Neuronal stem cell (in vitro differentiated cells): ENCODE data around the gene MOGAT2.
A peak's percentile ranks its signal among the peaks of the same experiment; 100 is the strongest.
"Not testable (repeated sequence)": the region's sequence is repeated elsewhere in the genome, so short reads cannot be mapped to it uniquely, and the experiment has no call there.

Source experiments
- DNase-seq: peaks from one replicate; pipeline ENCODE4 v3.0.0-alpha.2; 2013; ENCODE audit warnings: low spot score
- H2AFZ ChIP-seq: one replicate; pipeline ENCODE4 v1.6.1; 2013; ENCODE audit warnings: mild to moderate bottlenecking, low read length, inconsistent platforms
- H2AK5ac ChIP-seq: 2 replicates; pipeline ENCODE4 v1.6.1; 2013; ENCODE audit warnings: low read depth, mild to moderate bottlenecking, inconsistent platforms, low read length, moderate library complexity, mixed read lengths
- H2BK120ac ChIP-seq: 2 replicates; pipeline ENCODE4 v1.6.1; 2013; ENCODE audit warnings: low read depth, mild to moderate bottlenecking, inconsistent platforms, low read length, moderate library complexity, mixed read lengths
- H2BK12ac ChIP-seq: one replicate; pipeline ENCODE4 v1.6.1; 2013; ENCODE audit warnings: low read length, inconsistent platforms
- H2BK15ac ChIP-seq: 2 replicates; pipeline ENCODE4 v1.6.1; 2013; ENCODE audit warnings: mild to moderate bottlenecking, low read length, inconsistent platforms, mixed read lengths
- H2BK5ac ChIP-seq: one replicate; pipeline ENCODE4 v1.6.1; 2013; ENCODE audit warnings: inconsistent platforms, mild to moderate bottlenecking, low read length, moderate library complexity
- H3K14ac ChIP-seq: one replicate; pipeline ENCODE4 v1.6.1; 2013; ENCODE audit warnings: low read length, inconsistent platforms
- H3K18ac ChIP-seq: 2 replicates; pipeline ENCODE4 v1.6.1; 2013; ENCODE audit warnings: low read length, inconsistent platforms
- H3K23ac ChIP-seq: 2 replicates; pipeline ENCODE4 v1.6.1; 2013; ENCODE audit warnings: low read depth, mild to moderate bottlenecking, mixed read lengths, low read length, inconsistent platforms; ENCODE audit not compliant: poor library complexity
- H3K27ac ChIP-seq: replicated peaks from 3 replicates; pipeline ENCODE4 v1.5.1; 2013; ENCODE audit warnings: low read length, inconsistent platforms
- H3K27me3 ChIP-seq, 3 experiments: 2 replicates each; pipeline ENCODE4 v1.6.1; 2013; ENCODE audit warnings: low read length in 3 of 3, mild to moderate bottlenecking in 2 of 3, inconsistent platforms in 1 of 3, low read depth in 1 of 3, mixed read lengths in 1 of 3, moderate library complexity in 1 of 3; ENCODE audit not compliant: control insufficient read depth in 3 of 3, insufficient read depth in 3 of 3
- H3K36me3 ChIP-seq, 2 donors: replicated peaks in 1 of 2; 2 replicates each; pipeline ENCODE4 v1.6.1; 2013; ENCODE audit warnings: low read length in 2 of 2; ENCODE audit not compliant: control insufficient read depth in 2 of 2, insufficient read depth in 2 of 2
- H3K4ac ChIP-seq: 2 replicates; pipeline ENCODE4 v1.6.1; 2013; ENCODE audit warnings: inconsistent platforms, mild to moderate bottlenecking, low read length, moderate library complexity
- H3K4me1 ChIP-seq, 2 donors: 1 replicate in 1 of 2; 2 replicates in 1 of 2; pipeline ENCODE4 v1.6.1; 2013; ENCODE audit warnings: low read length in 2 of 2, low read depth in 1 of 2; ENCODE audit not compliant: control insufficient read depth in 2 of 2, insufficient read depth in 1 of 2
- H3K4me2 ChIP-seq: one replicate; pipeline ENCODE4 v1.6.1; 2013; ENCODE audit warnings: mild to moderate bottlenecking, low read length, inconsistent platforms; ENCODE audit not compliant: insufficient read depth, poor library complexity, severe bottlenecking
- H3K4me3 ChIP-seq, 2 donors: 2 replicates each; pipeline ENCODE4 v1.5.1; 2013; ENCODE audit warnings: low read length in 2 of 2, mild to moderate bottlenecking in 2 of 2, inconsistent platforms in 1 of 2, moderate library complexity in 1 of 2
- H3K79me1 ChIP-seq: one replicate; pipeline ENCODE4 v1.6.1; 2013; ENCODE audit warnings: low read depth, mild to moderate bottlenecking, inconsistent platforms, low read length, moderate library complexity
- H3K9ac ChIP-seq: one replicate; pipeline ENCODE4 v1.6.1; 2013; ENCODE audit warnings: mild to moderate bottlenecking, low read depth, low read length, inconsistent platforms; ENCODE audit not compliant: poor library complexity
- H3K9me3 ChIP-seq, 2 donors: replicated peaks in 1 of 2; 2 replicates each; pipeline versions ENCODE3 to v1.6.1; 2013; ENCODE audit warnings: low read length in 2 of 2, mild to moderate bottlenecking in 2 of 2, inconsistent platforms in 1 of 2, low read depth in 1 of 2, mixed read lengths in 1 of 2, moderate library complexity in 1 of 2; ENCODE audit not compliant: control insufficient read depth in 2 of 2, insufficient read depth in 1 of 2
- H4K8ac ChIP-seq: one replicate; pipeline ENCODE4 v1.6.1; 2013; ENCODE audit warnings: low read depth, mild to moderate bottlenecking, inconsistent platforms, low read length, moderate library complexity
- H4K91ac ChIP-seq: one replicate; pipeline ENCODE4 v1.6.1; 2013; ENCODE audit warnings: low read length, low read depth, mild to moderate bottlenecking, inconsistent platforms; ENCODE audit not compliant: poor library complexity
- WGBS, 2 donors: extraction: QIAGEN DNeasy Blood & Tissue Kit; methylation state at CpG; one replicate each; pipeline ENCODE4 v1.1.7; 2013; ENCODE audit warnings: missing lambda C conversion rate in 2 of 2, mixed read lengths in 1 of 2; ENCODE audit not compliant: insufficient read length in 2 of 2, insufficient replicate concordance in 1 of 2; ENCODE audit errors: extremely low coverage in 2 of 2; 5-methylcytosine and 5-hydroxymethylcytosine counted together

MOGAT2 gene

DNA sequence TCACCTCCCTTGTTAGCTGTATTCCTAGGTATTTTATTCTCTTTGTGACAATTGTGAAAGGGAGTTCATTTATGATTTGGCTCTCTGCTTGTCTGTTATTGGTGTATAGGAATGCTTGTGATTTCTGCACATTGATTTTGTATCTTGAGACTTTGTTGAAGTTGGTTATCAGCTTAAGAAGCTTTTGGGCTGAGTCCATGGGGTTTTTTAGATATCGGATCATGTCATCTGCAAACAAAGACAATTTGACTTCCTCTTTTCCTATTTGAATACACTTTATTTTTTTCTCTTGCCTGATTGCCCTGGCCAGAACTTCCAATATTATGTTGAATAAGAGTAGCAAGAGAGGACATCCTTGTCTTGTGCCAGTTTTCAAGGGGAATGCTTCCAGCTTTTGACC lies 33.8 kb upstream of the MOGAT2 start:
- H3K14ac ChIP-seq, H3K27me3 ChIP-seq, H2BK15ac ChIP-seq, H4K91ac ChIP-seq, H3K36me3 ChIP-seq, DNase-seq, H3K79me1 ChIP-seq, H3K4ac ChIP-seq, H3K18ac ChIP-seq, H3K4me1 ChIP-seq, H3K4me3 ChIP-seq, H3K9me3 ChIP-seq, H2BK120ac ChIP-seq, H4K8ac ChIP-seq, H3K9ac ChIP-seq, H2BK5ac ChIP-seq, H3K27ac ChIP-seq, H3K23ac ChIP-seq, H3K4me2 ChIP-seq, H2AK5ac ChIP-seq, H2BK12ac ChIP-seq, H2AFZ ChIP-seq: not testable (repeated sequence)
- WGBS, 2 donors, result no CpG with 5 or more reads among the region's 1 CpG

DNA sequence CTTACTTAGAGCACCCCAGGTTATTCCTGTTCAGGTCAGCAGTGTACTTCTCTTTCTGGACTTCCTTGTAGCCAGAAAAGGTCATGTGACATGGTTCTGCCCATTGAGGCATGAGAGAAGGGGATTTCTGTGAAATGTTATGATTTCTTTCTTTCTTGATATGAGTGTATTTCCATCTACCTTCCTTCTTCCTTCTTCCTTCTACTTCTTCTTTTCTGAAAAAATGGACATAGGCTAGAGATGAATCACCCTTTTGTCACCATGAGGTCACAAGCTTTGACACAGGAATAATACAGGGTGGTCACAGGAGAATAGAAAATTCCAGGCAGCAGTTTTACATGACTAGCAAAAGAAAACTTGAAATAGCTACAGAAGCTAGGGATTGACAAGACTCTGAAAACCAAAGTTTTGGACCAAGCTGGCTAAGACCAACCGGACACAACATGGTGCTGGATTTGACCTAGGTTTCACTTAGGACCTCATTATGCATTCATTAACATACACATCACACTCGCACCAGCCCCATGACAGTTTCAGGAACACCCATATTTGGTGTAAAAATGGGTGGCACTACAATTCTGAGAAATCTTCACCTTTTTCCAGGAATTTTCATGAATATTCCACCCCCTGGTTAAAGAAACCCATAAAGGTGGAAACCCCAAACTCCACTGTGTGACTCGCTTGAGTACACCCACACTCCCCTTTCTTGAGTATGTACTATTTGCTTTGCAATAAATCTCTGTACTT lies 27.6 kb upstream of the MOGAT2 start:
- no peak overlapping the region for H4K91ac ChIP-seq
- H2BK15ac ChIP-seq, result no peak overlapping the region
- peaks cover 0 to 9% of the 10 kb centered on the region in 2 donors for H3K4me1 ChIP-seq
- no peak overlapping the region for H3K23ac ChIP-seq
- H2BK120ac ChIP-seq, result no peak overlapping the region
- H2AFZ ChIP-seq, result peak overlapping the region; percentile 74
- peaks cover 0 to 3% (median 0%) of the 10 kb centered on the region in 3 experiments for H3K27me3 ChIP-seq
- H3K4me2 ChIP-seq, result no peak overlapping the region
- no peak overlapping the region for H3K27ac ChIP-seq
- no peak overlapping the region for H2BK12ac ChIP-seq
- no peaks in the 10 kb centered on the region for H3K36me3 ChIP-seq
- H3K4me3 ChIP-seq, result no peak overlapping the region
- no peak overlapping the region for H4K8ac ChIP-seq
- H3K79me1 ChIP-seq, result no peaks in the 10 kb centered on the region
- no CpG with 5 or more reads among the region's 3 CpGs for WGBS, 2 donors
- H3K9ac ChIP-seq, result no peak overlapping the region
- no peak overlapping the region for H3K4ac ChIP-seq
- no peak overlapping the region for H2AK5ac ChIP-seq
- H2BK5ac ChIP-seq, result no peak overlapping the region
- H3K18ac ChIP-seq, result no peak overlapping the region
- no peak for DNase-seq
- H3K9me3 ChIP-seq, result no peaks in the 10 kb centered on the region
- H3K14ac ChIP-seq, result no peak overlapping the region

DNA sequence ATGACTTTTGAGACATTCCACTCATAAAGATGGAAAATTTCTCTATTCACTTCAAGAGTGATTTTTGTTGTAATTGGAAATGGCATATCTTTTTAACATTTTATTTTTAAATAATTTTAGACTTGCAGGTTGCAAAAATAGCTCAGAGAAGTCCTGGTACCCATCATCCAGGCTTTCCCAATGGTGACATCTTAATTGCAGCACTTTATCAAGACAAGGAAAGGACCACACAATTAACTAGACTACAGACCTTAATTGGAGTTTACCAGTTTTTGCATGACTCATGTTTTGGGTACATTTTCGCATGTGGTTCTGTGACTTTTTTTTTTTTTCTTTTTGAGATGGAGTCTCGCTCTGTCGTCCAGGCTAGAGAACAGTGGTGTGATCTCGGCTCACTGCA lies 25.8 kb upstream of the MOGAT2 start:
- Histone ChIP-seq H2AFZ (no peak overlapping the region), H2BK120ac (no peak overlapping the region), H2BK15ac (no peak overlapping the region), H2BK5ac (no peak overlapping the region), H3K9ac (no peak overlapping the region), H2BK12ac (no peak overlapping the region), H3K4me3 (no peak overlapping the region), H3K36me3 (no peaks in the 10 kb centered on the region), H3K79me1 (no peaks in the 10 kb centered on the region), H3K18ac (no peak overlapping the region), H3K27me3 (peaks cover 0 to 3% (median 0%) of the 10 kb centered on the region in 3 experiments), H2AK5ac (no peak overlapping the region), H4K8ac (no peak overlapping the region), H3K27ac (no peak overlapping the region), H4K91ac (no peak overlapping the region), H3K4me2 (no peak overlapping the region), H3K14ac (no peak overlapping the region), H3K4ac (no peak overlapping the region), H3K4me1 (peaks cover 0 to 9% of the 10 kb centered on the region in 2 donors), H3K23ac (no peak overlapping the region), H3K9me3 (no peaks in the 10 kb centered on the region)
- no peak for DNase-seq
- no CpG with 5 or more reads among the region's 4 CpGs for WGBS, 2 donors

DNA sequence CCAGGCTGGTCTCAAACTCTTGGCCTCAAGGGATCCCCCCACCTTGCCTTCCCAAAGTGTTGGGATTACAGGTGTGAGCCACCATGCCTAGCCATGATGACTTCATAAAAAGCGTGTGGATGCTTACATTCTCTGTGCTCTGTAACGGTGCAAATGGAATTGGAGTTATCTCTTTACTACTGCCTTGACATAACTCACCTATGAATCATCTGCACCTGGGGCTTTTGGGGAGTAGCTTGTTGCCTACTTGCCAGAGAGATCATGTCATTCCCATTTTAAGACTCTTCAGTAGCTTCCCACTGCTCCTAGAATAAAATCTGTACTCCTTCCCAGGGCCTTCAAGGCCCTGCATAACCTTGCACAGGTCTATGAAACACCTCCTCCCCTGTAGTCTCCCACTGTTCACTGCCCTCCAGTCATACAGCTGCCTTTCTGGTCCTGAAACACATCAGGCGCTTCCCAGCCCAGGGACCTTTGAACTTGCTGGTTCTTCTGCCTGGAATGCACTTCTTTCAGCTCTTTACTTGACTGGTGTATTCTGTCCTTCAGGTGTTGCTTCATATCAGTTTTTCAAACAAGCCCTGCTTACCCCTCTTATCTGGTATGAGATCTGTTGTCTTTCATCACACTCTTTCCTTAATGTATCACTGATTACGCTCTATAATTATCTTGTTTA lies 19.6 kb upstream of the MOGAT2 start:
- Histone ChIP-seq H2AFZ (no peak overlapping the region), H3K9me3 (no peaks in the 10 kb centered on the region)
- no CpG with 5 or more reads among the region's 4 CpGs for WGBS, 2 donors

More for the DNA sequence above, 19.6 kb upstream of the MOGAT2 start:
- Histone ChIP-seq H3K79me1 (no peaks in the 10 kb centered on the region), H2BK5ac (no peak overlapping the region), H3K18ac (no peak overlapping the region), H2BK12ac (no peak overlapping the region), H3K4me1 (no peaks in the 10 kb centered on the region), H3K4me2 (no peak overlapping the region), H3K4ac (no peak overlapping the region), H3K27me3 (peaks cover 0 to 28% (median 0%) of the 10 kb centered on the region in 3 experiments), H3K4me3 (no peak overlapping the region), H2BK15ac (no peak overlapping the region), H3K14ac (no peak overlapping the region), H4K91ac (no peak overlapping the region), H4K8ac (no peak overlapping the region), H3K27ac (no peak overlapping the region), H3K9ac (no peak overlapping the region), H2AK5ac (no peak overlapping the region), H3K36me3 (no peaks in the 10 kb centered on the region), H3K23ac (no peak overlapping the region), H2BK120ac (no peak overlapping the region)
- DNase-seq, result no peak
